Lower leg skin (tissue), 3 donors: ENCODE measurements around the gene NSUN6.

Experiments used
- CTCF ChIP-seq, 3 donors: fragments of 450-650 bp; IDR thresholded peaks; one replicate each; pipeline ENCODE4 v1.5.1; 2016; ENCODE audit warnings: antibody characterized with exemption in 3 of 3, mild to moderate bottlenecking in 3 of 3, moderate library complexity in 2 of 3
- POLR2A ChIP-seq, 2 donors: fragments of 450-650 bp; IDR thresholded peaks; one replicate each; pipeline ENCODE4 v1.6.1; 2016 to 2017; ENCODE audit warnings: antibody characterized with exemption in 2 of 2, mild to moderate bottlenecking in 1 of 2, moderate library complexity in 1 of 2

- TF ChIP-seq CTCF (IDR thresholded peaks at IDR 0.05), result no peak
- TF ChIP-seq POLR2A (IDR thresholded peaks at IDR 0.05), result no peak
These were observed 56.7 kb downstream of the NSUN6 start for GRCh38 chr10:18594574-18595156.
